Suprapubic skin (tissue), 4 donors: Measurements from ENCODE around the gene NCKAP5.

ENCODE experiments used
- EP300 ChIP-seq: sonication (generic); formaldehyde crosslinking; IDR thresholded peaks from one replicate; pipeline ENCODE4 v1.6.1; 2017; ENCODE audit warnings: antibody characterized with exemption
- POLR2AphosphoS5 ChIP-seq, 3 donors: sonication (generic); formaldehyde crosslinking; IDR thresholded peaks; one replicate each; pipeline ENCODE4 v1.6.1; 2017; ENCODE audit warnings: antibody characterized with exemption in 3 of 3
- TF ChIP-seq, protein P1 (sequence below), 2 donors: fragments of 200-600 bp in 1 of 2; fragments of 450-650 bp in 1 of 2; sonication (generic) in 1 of 2; IDR thresholded peaks; one replicate each; pipeline ENCODE4 v1.5.1; 2016 to 2019; ENCODE audit warnings: antibody characterized with exemption in 2 of 2, mild to moderate bottlenecking in 1 of 2, moderate library complexity in 1 of 2

DNA sequence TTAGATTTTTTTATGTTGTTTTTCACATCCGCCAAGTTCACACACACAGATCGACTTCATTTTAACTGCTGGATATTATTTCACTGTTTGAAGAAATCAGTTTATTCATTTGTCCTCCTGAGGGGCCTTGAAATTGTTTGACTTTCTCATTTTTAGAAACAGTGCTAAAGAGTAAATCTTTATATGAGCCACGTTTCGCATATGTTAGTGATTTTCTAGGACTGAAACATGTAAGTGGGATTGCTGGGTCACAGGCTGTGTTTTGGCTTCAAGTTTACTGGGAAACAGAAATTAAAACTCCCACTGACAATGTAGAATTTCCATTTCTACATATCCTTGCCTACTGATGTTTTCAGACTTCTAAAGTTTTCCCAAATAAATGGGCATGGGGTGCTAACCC, 363.8 kb downstream of the NCKAP5 start:
- TF ChIP-seq, protein P1, sequence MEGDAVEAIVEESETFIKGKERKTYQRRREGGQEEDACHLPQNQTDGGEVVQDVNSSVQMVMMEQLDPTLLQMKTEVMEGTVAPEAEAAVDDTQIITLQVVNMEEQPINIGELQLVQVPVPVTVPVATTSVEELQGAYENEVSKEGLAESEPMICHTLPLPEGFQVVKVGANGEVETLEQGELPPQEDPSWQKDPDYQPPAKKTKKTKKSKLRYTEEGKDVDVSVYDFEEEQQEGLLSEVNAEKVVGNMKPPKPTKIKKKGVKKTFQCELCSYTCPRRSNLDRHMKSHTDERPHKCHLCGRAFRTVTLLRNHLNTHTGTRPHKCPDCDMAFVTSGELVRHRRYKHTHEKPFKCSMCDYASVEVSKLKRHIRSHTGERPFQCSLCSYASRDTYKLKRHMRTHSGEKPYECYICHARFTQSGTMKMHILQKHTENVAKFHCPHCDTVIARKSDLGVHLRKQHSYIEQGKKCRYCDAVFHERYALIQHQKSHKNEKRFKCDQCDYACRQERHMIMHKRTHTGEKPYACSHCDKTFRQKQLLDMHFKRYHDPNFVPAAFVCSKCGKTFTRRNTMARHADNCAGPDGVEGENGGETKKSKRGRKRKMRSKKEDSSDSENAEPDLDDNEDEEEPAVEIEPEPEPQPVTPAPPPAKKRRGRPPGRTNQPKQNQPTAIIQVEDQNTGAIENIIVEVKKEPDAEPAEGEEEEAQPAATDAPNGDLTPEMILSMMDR (IDR thresholded peaks at IDR 0.05): no peak
- TF ChIP-seq POLR2AphosphoS5 (IDR thresholded peaks at IDR 0.05) (no peak), EP300 (no peak)
